Stimulated activated CD8-positive, alpha-beta memory T cell treated with anti-CD3 and anti-CD28 coated beads, Interleukin-4, amount 100 ng/mL, for 48 hours (primary cell): Measurements from ENCODE around the gene ALG10.
"Not testable (repeated sequence)": the region's sequence is repeated elsewhere in the genome, so short reads cannot be mapped to it uniquely, and the experiment has no call there.

Experiments
- DNase-seq: peaks from one replicate; pipeline ENCODE4 v3.0.0-alpha.2; 2020

The ALG10 gene

GRCh38 chr12:34022079-34022830 lies at the start of gene ALG10:
Gene ALG10 (plus strand): TSS chr12:34022496. CDS start chr12:34022600, 104 bp downstream.
- peak; percentile 95 for DNase-seq

GRCh38 chr12:33972884-33973283 lies 49.4 kb upstream of the ALG10 start:
- not testable (repeated sequence) for DNase-seq

- no peak for DNase-seq
Measured at GRCh38 chr12:33977887-33978286, 44.4 kb upstream of the ALG10 start.

GRCh38 chr12:33988197-33988805 lies 34.0 kb upstream of the ALG10 start:
- DNase-seq = no peak

- no peak for DNase-seq
Measured at GRCh38 chr12:33988913-33989312, 33.4 kb upstream of the ALG10 start.

GRCh38 chr12:33994857-33995808 lies 27.2 kb upstream of the ALG10 start:
- no peak for DNase-seq

- not testable (repeated sequence) for DNase-seq
Measured at GRCh38 chr12:34008835-34009234, 13.5 kb upstream of the ALG10 start.

GRCh38 chr12:34016361-34016760 lies 5.9 kb upstream of the ALG10 start:
- DNase-seq = no peak

- no peak for DNase-seq
Measured at GRCh38 chr12:34021071-34021470, 1.2 kb upstream of the ALG10 start.

GRCh38 chr12:34027661-34028060 lies 5.4 kb downstream of the ALG10 start:
- DNase-seq = not testable (repeated sequence)

GRCh38 chr12:34030591-34030990 lies 8.3 kb downstream of the ALG10 start:
- no peak for DNase-seq

GRCh38 chr12:34033628-34034296 lies 11.5 kb downstream of the ALG10 start:
- DNase-seq = no peak

- DNase-seq = not testable (repeated sequence)
Measured at GRCh38 chr12:34038357-34038756, 16.1 kb downstream of the ALG10 start.

GRCh38 chr12:34046570-34046969 lies 24.3 kb downstream of the ALG10 start:
- DNase-seq = no peak

GRCh38 chr12:34047855-34048254 lies 25.6 kb downstream of the ALG10 start:
- DNase-seq = not testable (repeated sequence)

GRCh38 chr12:34048714-34049113 lies 26.4 kb downstream of the ALG10 start:
- no peak for DNase-seq

GRCh38 chr12:34051486-34051885 lies 29.2 kb downstream of the ALG10 start:
- DNase-seq = no peak

- DNase-seq = no peak
Measured at GRCh38 chr12:34054938-34055337, 32.6 kb downstream of the ALG10 start.
